Fibroblast of mammary gland (primary cell): Measurements from ENCODE around the gene MPST.

Source experiments
- DNase-seq: peaks from one replicate; pipeline ENCODE4 v3.0.0-alpha.2; 2010; ENCODE audit warnings: low read depth
- H3K4me3 ChIP-seq: 2 replicates; pipeline ENCODE4 v1.5.1; 2011; ENCODE audit warnings: low read depth, mild to moderate bottlenecking, low read length, moderate library complexity; ENCODE audit not compliant: control insufficient read depth
- TF ChIP-seq, protein P1 (sequence below): conservative IDR thresholded peaks from 2 replicates; pipeline ENCODE4 v1.5.1; 2011; ENCODE audit warnings: low read depth, low read length, inconsistent platforms; ENCODE audit not compliant: control insufficient read depth, insufficient read depth

The MPST gene

DNA sequence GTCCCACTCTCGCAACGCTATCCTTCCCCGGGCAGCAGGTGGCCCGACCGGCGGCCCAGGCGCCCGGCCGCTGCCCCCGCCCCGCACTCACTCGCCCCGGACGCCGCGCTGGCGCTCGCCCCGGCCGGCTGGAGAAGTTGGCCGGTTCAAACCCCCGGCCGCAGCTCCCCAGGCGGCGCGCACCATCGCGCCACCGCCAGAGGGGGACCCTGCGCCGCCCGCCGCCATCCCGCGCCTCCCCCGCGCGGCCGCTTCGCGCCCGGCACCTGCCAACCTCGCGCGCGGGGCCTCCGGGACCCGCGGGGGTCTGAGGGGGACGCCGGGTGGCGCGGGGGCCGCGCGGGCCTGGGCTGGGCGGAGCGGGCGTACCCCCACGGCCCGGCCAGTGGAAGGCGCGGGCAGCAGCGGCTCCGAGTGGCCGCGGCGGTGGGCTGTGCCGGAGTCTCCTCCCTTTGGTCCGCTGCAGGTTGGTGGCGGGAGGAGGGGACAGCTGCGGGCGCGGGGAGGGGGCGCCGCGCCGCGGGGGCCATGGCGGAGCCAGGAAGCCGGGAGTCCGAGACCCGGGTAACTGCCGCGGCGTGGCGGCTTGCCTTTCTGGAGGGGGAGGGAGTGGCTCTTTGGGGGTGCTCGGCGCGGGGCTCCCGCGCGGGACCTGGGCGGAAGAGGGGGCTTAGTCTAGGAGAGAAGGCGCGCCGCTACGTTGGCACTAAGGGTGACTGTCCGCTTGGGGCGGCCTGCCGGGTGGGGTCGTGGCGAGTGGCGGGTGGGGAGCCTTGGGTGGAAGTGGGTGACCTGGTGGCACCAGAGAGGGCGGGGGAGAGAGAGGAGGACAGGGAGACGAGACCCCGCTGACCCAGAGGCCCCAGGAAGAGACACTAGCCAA, at the start of gene MPST, which contains the start of gene TST:
Gene MPST (plus strand): TSS at position 434 of the 883 bp plus-strand sequence. CDS start 95 bp downstream, at position 529.
Gene TST (minus strand): TSS at position 139 of the 883 bp plus-strand sequence. CDS start 715 bp downstream, outside the sequence.
- peak; percentile 43 for DNase-seq
- H3K4me3 ChIP-seq, result peak within 1 kb of the TSS; percentile 76
- TF ChIP-seq, protein P1, sequence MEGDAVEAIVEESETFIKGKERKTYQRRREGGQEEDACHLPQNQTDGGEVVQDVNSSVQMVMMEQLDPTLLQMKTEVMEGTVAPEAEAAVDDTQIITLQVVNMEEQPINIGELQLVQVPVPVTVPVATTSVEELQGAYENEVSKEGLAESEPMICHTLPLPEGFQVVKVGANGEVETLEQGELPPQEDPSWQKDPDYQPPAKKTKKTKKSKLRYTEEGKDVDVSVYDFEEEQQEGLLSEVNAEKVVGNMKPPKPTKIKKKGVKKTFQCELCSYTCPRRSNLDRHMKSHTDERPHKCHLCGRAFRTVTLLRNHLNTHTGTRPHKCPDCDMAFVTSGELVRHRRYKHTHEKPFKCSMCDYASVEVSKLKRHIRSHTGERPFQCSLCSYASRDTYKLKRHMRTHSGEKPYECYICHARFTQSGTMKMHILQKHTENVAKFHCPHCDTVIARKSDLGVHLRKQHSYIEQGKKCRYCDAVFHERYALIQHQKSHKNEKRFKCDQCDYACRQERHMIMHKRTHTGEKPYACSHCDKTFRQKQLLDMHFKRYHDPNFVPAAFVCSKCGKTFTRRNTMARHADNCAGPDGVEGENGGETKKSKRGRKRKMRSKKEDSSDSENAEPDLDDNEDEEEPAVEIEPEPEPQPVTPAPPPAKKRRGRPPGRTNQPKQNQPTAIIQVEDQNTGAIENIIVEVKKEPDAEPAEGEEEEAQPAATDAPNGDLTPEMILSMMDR, result no peak

DNA sequence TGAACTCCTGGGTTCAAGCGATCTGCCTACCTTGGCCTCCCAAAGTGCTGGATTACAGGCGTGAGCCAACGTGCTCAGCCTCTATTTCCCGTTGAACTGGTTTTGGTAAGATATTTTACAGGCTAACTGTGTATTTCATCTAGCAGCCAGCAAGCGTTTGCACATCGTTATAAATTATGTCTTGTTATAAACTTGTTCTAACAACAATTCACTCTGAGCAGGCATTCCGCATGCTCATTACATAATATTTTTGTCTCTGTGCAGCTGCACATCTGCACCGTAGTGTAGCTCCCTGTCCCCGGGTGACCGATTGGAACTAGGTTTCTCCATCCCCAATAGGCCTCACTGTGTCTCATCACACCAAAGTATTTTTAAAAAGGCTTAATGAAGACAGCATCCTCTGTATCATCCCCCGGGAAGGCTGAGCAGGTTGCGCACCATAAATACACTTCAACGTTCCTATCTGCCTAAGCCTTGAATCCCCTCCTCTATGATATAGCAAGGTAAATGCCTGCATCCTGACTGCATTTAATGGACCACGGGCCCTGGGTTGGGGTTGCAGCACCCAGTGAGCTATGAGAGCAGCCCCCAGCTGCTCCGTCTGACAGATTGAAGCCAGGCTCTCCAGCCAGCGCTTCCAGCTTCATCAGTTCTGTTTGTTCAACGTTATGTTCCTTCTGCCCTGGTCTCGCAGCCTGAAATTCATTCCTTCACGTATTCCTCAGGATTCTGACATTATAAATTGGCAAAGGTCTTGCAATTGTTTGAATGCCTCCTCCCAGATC, 48.0 kb upstream of the MPST start:
- TF ChIP-seq, protein P1, result no peak
- DNase-seq, result no peak
- H3K4me3 ChIP-seq, result no peak overlapping the region

DNA sequence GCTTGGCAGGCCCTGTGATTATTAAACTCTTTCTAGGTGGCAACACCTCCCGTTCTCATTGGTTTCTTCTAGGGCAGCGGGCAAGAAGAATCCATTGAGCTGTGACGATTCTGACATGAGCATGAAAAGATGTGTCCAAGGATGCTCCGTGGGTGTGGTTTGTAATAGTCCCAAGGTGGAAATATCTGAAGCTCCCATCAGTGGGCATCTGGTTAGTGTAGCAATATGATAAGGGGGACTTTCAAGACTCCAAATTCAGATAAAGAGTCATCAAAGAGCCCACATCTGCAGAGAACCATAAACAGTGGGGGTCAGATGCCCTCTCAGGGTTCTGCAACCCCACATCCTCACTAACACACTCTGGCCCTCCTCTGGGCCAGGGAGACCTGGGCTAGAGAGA, 42.9 kb upstream of the MPST start:
- H3K4me3 ChIP-seq, result no peak overlapping the region
- TF ChIP-seq, protein P1, result no peak
- DNase-seq, result no peak

DNA sequence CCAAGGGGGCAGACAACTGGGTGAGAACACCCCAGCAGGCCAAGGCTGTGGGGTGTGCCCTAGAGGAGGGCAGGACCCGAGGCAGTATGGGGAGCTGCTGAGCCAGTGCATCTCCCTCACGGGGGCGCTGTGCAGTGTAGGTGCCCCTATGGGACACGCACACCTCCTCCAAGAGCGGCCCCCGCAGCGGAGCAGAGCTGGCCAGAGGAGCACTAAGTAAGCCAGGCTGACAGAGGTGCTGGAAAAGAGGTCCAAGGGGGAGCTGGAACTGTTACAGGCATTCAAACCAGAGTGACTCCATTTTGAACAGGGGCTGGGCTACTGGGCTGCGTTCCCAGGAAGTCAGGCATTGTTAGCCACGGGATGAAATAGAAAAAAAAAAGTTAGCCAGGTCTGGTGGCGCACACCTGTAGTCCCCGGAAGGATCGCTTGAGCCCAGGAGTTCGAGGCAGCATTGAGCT, 42.1 kb upstream of the MPST start:
- TF ChIP-seq, protein P1, result peak; percentile 20
- peak; percentile 7 for DNase-seq
- H3K4me3 ChIP-seq, result peak overlapping the region; percentile 24

DNA sequence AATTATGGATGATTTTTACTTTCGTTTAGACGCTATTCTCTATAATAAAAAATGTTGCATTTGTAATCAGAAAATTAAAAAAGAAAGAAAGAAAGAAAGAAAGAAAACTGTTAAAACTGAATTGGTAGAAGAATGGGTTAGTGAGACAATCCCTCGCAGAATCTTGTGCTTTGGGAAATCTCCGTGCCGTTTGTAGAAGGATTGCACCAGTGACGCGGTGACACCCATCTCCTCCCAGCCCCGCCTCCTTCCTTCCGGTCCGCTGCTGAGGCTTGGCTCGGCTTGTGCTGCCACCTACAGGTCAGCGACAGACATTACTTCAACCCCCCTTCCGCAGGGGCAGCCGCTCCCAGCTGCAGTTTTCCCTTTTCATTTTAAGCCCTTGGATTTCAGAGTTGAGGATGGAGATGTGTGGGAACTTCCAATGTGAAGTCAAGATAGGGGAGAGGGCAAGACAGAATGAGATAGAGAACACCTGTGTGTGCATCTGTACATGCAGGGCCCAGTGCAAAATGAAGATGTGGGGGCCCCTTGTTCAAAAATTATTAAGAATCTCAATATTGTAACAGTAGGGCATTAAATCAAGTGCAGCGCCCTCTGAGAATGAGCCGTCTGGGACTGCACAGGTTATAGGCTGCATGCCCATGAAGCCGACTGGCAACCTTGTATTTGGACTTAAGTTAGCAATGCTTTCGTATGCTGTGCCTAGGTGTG, 41.4 kb upstream of the MPST start:
- H3K4me3 ChIP-seq, result peak overlapping the region; percentile 24
- DNase-seq, result peak; percentile 78
- TF ChIP-seq, protein P1, result peak; percentile 81
